GM19372 (cell line): Measurements from ENCODE around the gene BIN1.

ENCODE experiments used
- ATAC-seq: cut with Tn5 transposase; IDR thresholded peaks from one replicate; pipeline ENCODE4 v1.9.1; 2021; ENCODE audit warnings: mild to moderate bottlenecking, low read depth, moderate library complexity; ENCODE audit not compliant: unreplicated experiment

BIN1 gene

GRCh38 chr2:127008265-127009015, 98.5 kb downstream of the BIN1 start:
- ATAC-seq: no peak

- ATAC-seq: no peak
Measured at GRCh38 chr2:127007652-127008051, 99.3 kb downstream of the BIN1 start.

- no peak for ATAC-seq
Measured at GRCh38 chr2:127006962-127007361, 100.0 kb downstream of the BIN1 start.

- no peak for ATAC-seq
Measured at GRCh38 chr2:127004893-127005600, 101.9 kb downstream of the BIN1 start.

GRCh38 chr2:127003070-127003800, 103.7 kb downstream of the BIN1 start:
- no peak for ATAC-seq

GRCh38 chr2:127001751-127002150, 105.2 kb downstream of the BIN1 start:
- no peak for ATAC-seq

GRCh38 chr2:127000937-127001336, 106.0 kb downstream of the BIN1 start:
- ATAC-seq: no peak

- no peak for ATAC-seq
Measured at GRCh38 chr2:127000194-127000593, 106.8 kb downstream of the BIN1 start.

- no peak for ATAC-seq
Measured at GRCh38 chr2:126999106-126999756, 107.7 kb downstream of the BIN1 start.

- no peak for ATAC-seq
Measured at GRCh38 chr2:126998486-126998885, 108.5 kb downstream of the BIN1 start.
